Panc1 (cell line): Measurements from ENCODE around the gene BABAM2. TPM values are rescaled to one million over a fixed set of nuclear protein-coding genes. Genes with fewer than 3 reads are reported as not detected.

Experiments used
- ATAC-seq: fragments of 200-7000 bp; cut with Tn5 transposase; 2 replicates; pipeline ENCODE4 v1.9.1; 2020; ENCODE audit warnings: mild to moderate bottlenecking, moderate library complexity
- BruUV-seq: library from RNA; stranded (reverse); fragments of 400-500 nt; replicated peaks from 2 replicates; lab custom pipeline; 2021; lab: Mats Ljungman, UMichigan
- CTCF ChIA-PET: fragments of 300-600 bp; sonication (Branson Sonifier 250); formaldehyde crosslinking; loops from one replicate; lab custom pipeline; 2022; ENCODE audit warnings: antibody characterized with exemption; lab: Charles Lee
- POLR2A ChIA-PET: fragments of 300-600 bp; sonication (Branson Sonifier 250); formaldehyde crosslinking; loops from one replicate; lab custom pipeline; 2022; ENCODE audit warnings: antibody characterized with exemption; lab: Charles Lee
- DNase-seq: peaks from one replicate; pipeline ENCODE4 v3.0.0-alpha.2; 2010; ENCODE audit warnings: low read depth, low spot score
- H3K27ac ChIP-seq: 2 replicates; pipeline ENCODE4 v1.5.1; 2011; ENCODE audit warnings: mild to moderate bottlenecking, low read length, inconsistent platforms
- H3K27me3 ChIP-seq: fragments of 200-500 bp; sonication (Bioruptor generic); 2 replicates; pipeline ENCODE4 v1.6.0; 2014; ENCODE audit warnings: low read length, inconsistent platforms; ENCODE audit not compliant: control insufficient read depth, insufficient read depth
- H3K36me3 ChIP-seq: fragments of 200-500 bp; sonication (Bioruptor generic); 2 replicates; pipeline ENCODE4 v1.5.1; 2014; ENCODE audit warnings: inconsistent platforms, mild to moderate bottlenecking, low read length, moderate library complexity; ENCODE audit not compliant: control insufficient read depth, insufficient read depth
- H3K4me1 ChIP-seq: 2 replicates; pipeline ENCODE4 v1.5.1; 2011; ENCODE audit warnings: inconsistent platforms, mild to moderate bottlenecking, low read length, moderate library complexity; ENCODE audit not compliant: control insufficient read depth, insufficient read depth
- H3K4me3 ChIP-seq, 2 experiments: 2 replicates each; pipeline ENCODE4 v1.5.1; 2011 to 2012; ENCODE audit warnings: low read depth in 2 of 2, low read length in 2 of 2, mild to moderate bottlenecking in 2 of 2, inconsistent platforms in 1 of 2, moderate library complexity in 1 of 2
- H3K9me3 ChIP-seq: fragments of 200-500 bp; sonication (Bioruptor generic); 2 replicates; pipeline ENCODE4 v1.5.1; 2014; ENCODE audit warnings: low read depth, mild to moderate bottlenecking, inconsistent platforms, low read length, moderate library complexity; ENCODE audit not compliant: control insufficient read depth, insufficient read depth
- POLR2AphosphoS5 ChIP-seq: IDR thresholded peaks from 2 replicates; pipeline ENCODE4 v1.6.1; 2012; ENCODE audit warnings: mild to moderate bottlenecking, low read depth, low read length, moderate library complexity
- SIN3A ChIP-seq: IDR thresholded peaks from 2 replicates; pipeline ENCODE4 v1.6.1; 2012; ENCODE audit warnings: low read depth, mild to moderate bottlenecking, low read length, moderate library complexity, borderline replicate concordance; ENCODE audit not compliant: insufficient read depth
- TCF7L2 ChIP-seq: IDR thresholded peaks from 2 replicates; pipeline ENCODE4 v1.6.1; 2011; ENCODE audit warnings: mild to moderate bottlenecking, low read depth, low read length, inconsistent platforms
- in situ Hi-C: cut with HindIII; loops from 2 replicates; pipeline ENCODE4 v1.10.0; 2016; ENCODE audit warnings: low sequenced_read_pairs, low pct_unique_long_range_greater_than_20kb
- intact Hi-C: fragments of 100-400 bp; cut with micrococcal nuclease; formaldehyde crosslinking; loops from one replicate; pipeline ENCODE4 v1.10.0; 2022; ENCODE audit not compliant: unreplicated experiment
- total RNA-seq: library from RNA; stranded (reverse); gene quantifications from one replicate; pipeline ENCODE4 v1.2.1, GENCODE V29; 2021; ENCODE audit not compliant: unreplicated experiment
- TF ChIP-seq, protein P1 (sequence below): fragments of 450-650 bp; IDR thresholded peaks from 2 replicates; pipeline ENCODE4 v1.5.1; 2017; ENCODE audit warnings: mild to moderate bottlenecking
- TF ChIP-seq, protein P2 (sequence below), 2 experiments: IDR thresholded peaks; 2 replicates each; pipeline ENCODE4 v1.6.1; 2011 to 2012; ENCODE audit warnings: low read depth in 2 of 2, control low read depth in 1 of 2, low read length in 1 of 2, mild to moderate bottlenecking in 1 of 2, moderate library complexity in 1 of 2; ENCODE audit not compliant: insufficient read depth in 1 of 2

BABAM2 gene
- total RNA-seq, 1 experiment from 2014 or later, result 31.2 TPM

DNA sequence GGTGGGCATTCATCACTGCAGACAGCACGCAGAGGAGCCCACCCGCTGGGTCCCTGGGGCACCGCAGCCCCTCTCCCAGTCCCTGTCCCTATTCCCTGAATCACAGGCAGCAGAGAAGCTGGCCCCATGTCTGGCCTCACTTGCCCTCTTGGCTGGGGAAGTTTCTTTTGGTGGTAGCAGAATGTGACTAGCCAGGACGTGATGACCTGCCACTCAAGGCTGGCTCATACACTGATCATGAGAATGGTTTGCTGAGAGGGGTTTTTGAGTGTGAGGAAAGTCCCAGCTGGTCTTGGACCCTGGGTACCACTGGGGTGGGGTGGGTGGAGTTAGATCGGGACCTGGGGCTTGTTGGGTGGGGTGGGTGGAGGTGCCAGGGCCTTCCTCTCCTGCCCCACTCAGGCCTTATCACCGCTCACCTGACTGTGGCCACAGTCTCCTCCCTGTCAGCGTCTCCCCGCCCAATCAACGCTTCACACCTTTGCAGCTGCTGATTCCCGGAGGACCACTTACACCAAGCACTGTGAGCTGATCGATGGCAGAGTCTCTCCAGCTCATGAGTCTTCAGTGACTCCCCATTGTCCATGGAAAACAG is 473.3 kb downstream of the BABAM2 start:
- Histone ChIP-seq H3K9me3 (no peaks in the 10 kb centered on the region), H3K4me3 (no peak overlapping the region), H3K36me3 (no peaks in the 10 kb centered on the region), H3K4me1 (no peaks in the 10 kb centered on the region; the same call in none of the 2 replicates), H3K27me3 (no peaks in the 10 kb centered on the region), H3K27ac (no peak overlapping the region)
- no peak for DNase-seq
- no peak for ATAC-seq
- BruUV-seq, result no TSS peak
- TF ChIP-seq, protein P1, sequence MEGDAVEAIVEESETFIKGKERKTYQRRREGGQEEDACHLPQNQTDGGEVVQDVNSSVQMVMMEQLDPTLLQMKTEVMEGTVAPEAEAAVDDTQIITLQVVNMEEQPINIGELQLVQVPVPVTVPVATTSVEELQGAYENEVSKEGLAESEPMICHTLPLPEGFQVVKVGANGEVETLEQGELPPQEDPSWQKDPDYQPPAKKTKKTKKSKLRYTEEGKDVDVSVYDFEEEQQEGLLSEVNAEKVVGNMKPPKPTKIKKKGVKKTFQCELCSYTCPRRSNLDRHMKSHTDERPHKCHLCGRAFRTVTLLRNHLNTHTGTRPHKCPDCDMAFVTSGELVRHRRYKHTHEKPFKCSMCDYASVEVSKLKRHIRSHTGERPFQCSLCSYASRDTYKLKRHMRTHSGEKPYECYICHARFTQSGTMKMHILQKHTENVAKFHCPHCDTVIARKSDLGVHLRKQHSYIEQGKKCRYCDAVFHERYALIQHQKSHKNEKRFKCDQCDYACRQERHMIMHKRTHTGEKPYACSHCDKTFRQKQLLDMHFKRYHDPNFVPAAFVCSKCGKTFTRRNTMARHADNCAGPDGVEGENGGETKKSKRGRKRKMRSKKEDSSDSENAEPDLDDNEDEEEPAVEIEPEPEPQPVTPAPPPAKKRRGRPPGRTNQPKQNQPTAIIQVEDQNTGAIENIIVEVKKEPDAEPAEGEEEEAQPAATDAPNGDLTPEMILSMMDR, result no peak
- TF ChIP-seq, protein P2, sequence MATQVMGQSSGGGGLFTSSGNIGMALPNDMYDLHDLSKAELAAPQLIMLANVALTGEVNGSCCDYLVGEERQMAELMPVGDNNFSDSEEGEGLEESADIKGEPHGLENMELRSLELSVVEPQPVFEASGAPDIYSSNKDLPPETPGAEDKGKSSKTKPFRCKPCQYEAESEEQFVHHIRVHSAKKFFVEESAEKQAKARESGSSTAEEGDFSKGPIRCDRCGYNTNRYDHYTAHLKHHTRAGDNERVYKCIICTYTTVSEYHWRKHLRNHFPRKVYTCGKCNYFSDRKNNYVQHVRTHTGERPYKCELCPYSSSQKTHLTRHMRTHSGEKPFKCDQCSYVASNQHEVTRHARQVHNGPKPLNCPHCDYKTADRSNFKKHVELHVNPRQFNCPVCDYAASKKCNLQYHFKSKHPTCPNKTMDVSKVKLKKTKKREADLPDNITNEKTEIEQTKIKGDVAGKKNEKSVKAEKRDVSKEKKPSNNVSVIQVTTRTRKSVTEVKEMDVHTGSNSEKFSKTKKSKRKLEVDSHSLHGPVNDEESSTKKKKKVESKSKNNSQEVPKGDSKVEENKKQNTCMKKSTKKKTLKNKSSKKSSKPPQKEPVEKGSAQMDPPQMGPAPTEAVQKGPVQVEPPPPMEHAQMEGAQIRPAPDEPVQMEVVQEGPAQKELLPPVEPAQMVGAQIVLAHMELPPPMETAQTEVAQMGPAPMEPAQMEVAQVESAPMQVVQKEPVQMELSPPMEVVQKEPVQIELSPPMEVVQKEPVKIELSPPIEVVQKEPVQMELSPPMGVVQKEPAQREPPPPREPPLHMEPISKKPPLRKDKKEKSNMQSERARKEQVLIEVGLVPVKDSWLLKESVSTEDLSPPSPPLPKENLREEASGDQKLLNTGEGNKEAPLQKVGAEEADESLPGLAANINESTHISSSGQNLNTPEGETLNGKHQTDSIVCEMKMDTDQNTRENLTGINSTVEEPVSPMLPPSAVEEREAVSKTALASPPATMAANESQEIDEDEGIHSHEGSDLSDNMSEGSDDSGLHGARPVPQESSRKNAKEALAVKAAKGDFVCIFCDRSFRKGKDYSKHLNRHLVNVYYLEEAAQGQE (IDR thresholded peaks at IDR 0.05; ENCODE audit: insufficient read depth in 1 of 2, low read depth in 2 of 2, low read length in 1 of 2), result no peak
- no peak for TF ChIP-seq TCF7L2
- TF ChIP-seq POLR2AphosphoS5, result no peak
- no peak for TF ChIP-seq SIN3A
- in situ Hi-C loops, result no loop called here
- ChIA-PET POLR2A (no interaction called here), CTCF (interaction anchor here (0.5 kb wide), 1 partner anchor 87 kb away, joined by 3 read pairs; no protein-coding TSS in a partner anchor)
- intact Hi-C loops, result no loop called here

DNA sequence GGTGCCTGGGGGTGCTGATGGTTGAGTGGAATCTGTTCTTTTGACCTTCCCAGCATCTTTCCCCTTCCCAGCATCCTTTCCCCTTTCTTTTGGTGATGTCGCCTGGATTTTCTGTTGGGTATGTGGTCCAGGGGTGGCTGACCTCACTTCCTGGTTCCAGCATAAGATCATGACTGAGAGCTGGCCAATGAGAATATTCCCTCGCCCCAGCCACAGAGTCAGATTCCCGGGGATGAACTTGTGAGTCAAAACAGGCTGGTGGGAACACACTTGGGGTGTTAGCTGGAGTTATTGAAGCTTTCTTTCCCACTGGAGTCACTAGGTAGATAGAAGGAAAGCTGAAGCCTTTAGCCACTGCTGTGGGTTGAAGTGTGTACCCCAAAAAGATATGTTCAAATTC is 474.1 kb downstream of the BABAM2 start:
- intact Hi-C loops, result no loop called here
- no peaks in the 10 kb centered on the region for H3K36me3 ChIP-seq
- no peak overlapping the region for H3K4me3 ChIP-seq
- no peak overlapping the region for H3K27ac ChIP-seq
- H3K4me1 ChIP-seq, result no peaks in the 10 kb centered on the region; the same call in 1 of the 2 replicates
- CTCF ChIA-PET, result no interaction called here
- POLR2A ChIA-PET, result no interaction called here
- DNase-seq (no peak), ATAC-seq (no peak)
- in situ Hi-C loops, result no loop called here
- no peaks in the 10 kb centered on the region for H3K27me3 ChIP-seq
- no peaks in the 10 kb centered on the region for H3K9me3 ChIP-seq
- no TSS peak for BruUV-seq
- TF ChIP-seq POLR2AphosphoS5, result no peak
- TF ChIP-seq, protein P2 (IDR thresholded peaks at IDR 0.05; ENCODE audit: insufficient read depth in 1 of 2, low read depth in 2 of 2, low read length in 1 of 2), result no peak
- TF ChIP-seq, protein P1, result no peak
- no peak for TF ChIP-seq TCF7L2
- no peak for TF ChIP-seq SIN3A
